Skin epidermis (tissue), 12 donors: ENCODE results near the gene NAGPA.

Source experiments
- H3K27ac ChIP-seq, 21 experiments: fragments of 200-600 bp; sonication (generic) in 11 of 21; one replicate each; pipeline ENCODE4 v1.5.0; 2020; ENCODE audit warnings: mild to moderate bottlenecking in 3 of 21, inconsistent platforms in 2 of 21, moderate library complexity in 2 of 21
- H3K4me3 ChIP-seq, 7 experiments: fragments of 200-600 bp; sonication (generic) in 2 of 7; one replicate each; pipeline ENCODE4 v1.5.0; 2020; ENCODE audit warnings: inconsistent platforms in 2 of 7, mild to moderate bottlenecking in 2 of 7, moderate library complexity in 1 of 7

NAGPA gene

GRCh38 chr16:5008311-5008731, 25.4 kb downstream of the NAGPA start:
- H3K27ac ChIP-seq: no peak overlapping the region
- no peak overlapping the region for H3K4me3 ChIP-seq

GRCh38 chr16:5007256-5007655, 26.5 kb downstream of the NAGPA start:
- H3K4me3 ChIP-seq: no peak overlapping the region

GRCh38 chr16:5006348-5007193, 27.2 kb downstream of the NAGPA start:
- H3K27ac ChIP-seq: no peak overlapping the region

More at GRCh38 chr16:5007256-5007655, 26.5 kb downstream of the NAGPA start:
- no peak overlapping the region for H3K27ac ChIP-seq

GRCh38 chr16:5005916-5006315, 27.8 kb downstream of the NAGPA start:
- H3K4me3 ChIP-seq: no peak overlapping the region
- H3K27ac ChIP-seq: no peak overlapping the region

More at GRCh38 chr16:5006348-5007193, 27.2 kb downstream of the NAGPA start:
- H3K4me3 ChIP-seq: no peak overlapping the region

- H3K4me3 ChIP-seq: no peak overlapping the region
- H3K27ac ChIP-seq: no peak overlapping the region
Observed at GRCh38 chr16:5004311-5004710, 29.4 kb downstream of the NAGPA start.

- no peak overlapping the region for H3K27ac ChIP-seq
- no peak overlapping the region for H3K4me3 ChIP-seq
Observed at GRCh38 chr16:5003828-5004227, 29.9 kb downstream of the NAGPA start.

- no peak overlapping the region for H3K4me3 ChIP-seq
- no peak overlapping the region for H3K27ac ChIP-seq
Observed at GRCh38 chr16:5003211-5003610, 30.5 kb downstream of the NAGPA start.

GRCh38 chr16:5002699-5003143, 31.0 kb downstream of the NAGPA start:
- no peak overlapping the region for H3K27ac ChIP-seq
- no peak overlapping the region for H3K4me3 ChIP-seq

GRCh38 chr16:5001986-5002385, 31.7 kb downstream of the NAGPA start:
- no peak overlapping the region for H3K4me3 ChIP-seq
- no peak overlapping the region for H3K27ac ChIP-seq

GRCh38 chr16:5001571-5001970, 32.2 kb downstream of the NAGPA start:
- no peak overlapping the region for H3K4me3 ChIP-seq
- no peak overlapping the region for H3K27ac ChIP-seq

GRCh38 chr16:5000573-5001001, 33.1 kb downstream of the NAGPA start:
- Histone ChIP-seq H3K4me3 (no peak overlapping the region), H3K27ac (no peak overlapping the region)

- H3K27ac ChIP-seq: no peak overlapping the region
- H3K4me3 ChIP-seq: no peak overlapping the region
Observed at GRCh38 chr16:4994719-4995434, 38.9 kb downstream of the NAGPA start.

GRCh38 chr16:4991754-4992153, 42.0 kb downstream of the NAGPA start:
- no peak overlapping the region for H3K27ac ChIP-seq
- H3K4me3 ChIP-seq: no peak overlapping the region

GRCh38 chr16:4990415-4990814, 43.3 kb downstream of the NAGPA start:
- Histone ChIP-seq H3K27ac (no peak overlapping the region), H3K4me3 (no peak overlapping the region)

GRCh38 chr16:4989391-4990006, 44.2 kb downstream of the NAGPA start:
- Histone ChIP-seq H3K4me3 (no peak overlapping the region), H3K27ac (no peak overlapping the region)

- H3K4me3 ChIP-seq: no peak overlapping the region
- no peak overlapping the region for H3K27ac ChIP-seq
Observed at GRCh38 chr16:4988647-4989046, 45.1 kb downstream of the NAGPA start.

- no peak overlapping the region for H3K4me3 ChIP-seq
- H3K27ac ChIP-seq: no peak overlapping the region
Observed at GRCh38 chr16:4987580-4988374, 46.0 kb downstream of the NAGPA start.

GRCh38 chr16:4987250-4987579, 46.5 kb downstream of the NAGPA start:
- no peak overlapping the region for H3K27ac ChIP-seq
- H3K4me3 ChIP-seq: no peak overlapping the region

GRCh38 chr16:4984174-4984990, 49.4 kb downstream of the NAGPA start:
- Histone ChIP-seq H3K27ac (no peak overlapping the region), H3K4me3 (no peak overlapping the region)
